PC-9 (cell line): ENCODE results near the gene C1orf52. TPM values are rescaled to one million over a fixed set of nuclear protein-coding genes. Genes with fewer than 3 reads are reported as not detected.

Experiments used
- BruUV-seq: library from RNA; stranded (reverse); fragments of 400-500 nt; replicated peaks from 2 replicates; lab custom pipeline; 2021; lab: Mats Ljungman, UMichigan
- CTCF ChIA-PET: fragments of 300-600 bp; sonication (Branson Sonifier 250); formaldehyde crosslinking; loops from one replicate; lab custom pipeline; 2022; ENCODE audit warnings: antibody characterized with exemption; lab: Charles Lee
- POLR2A ChIA-PET: fragments of 300-600 bp; sonication (Branson Sonifier 250); formaldehyde crosslinking; loops from one replicate; lab custom pipeline; 2022; ENCODE audit warnings: antibody characterized with exemption; ENCODE audit not compliant: unreplicated experiment; lab: Charles Lee
- DNase-seq, 2 experiments: peaks; one replicate each; pipeline versions ENCODE4 v3.0.0 to v3.0.0-alpha.2; 2015 to 2022; ENCODE audit warnings: mixed read lengths in 1 of 2
- H2AFZ ChIP-seq: fragments of 200-600 bp; sonication (generic); 2 replicates; pipeline ENCODE4 v1.8.1; 2017; ENCODE audit warnings: antibody characterized with exemption
- H3F3A ChIP-seq: fragments of 200-600 bp; sonication (generic); 2 replicates; pipeline ENCODE4 v1.8.1; 2017; ENCODE audit warnings: antibody characterized with exemption, mild to moderate bottlenecking, low read depth; ENCODE audit not compliant: insufficient read depth
- H3K27ac ChIP-seq: fragments of 200-600 bp; sonication (generic); 2 replicates; pipeline ENCODE4 v1.6.1; 2016; ENCODE audit warnings: mixed run types
- H3K27me3 ChIP-seq: fragments of 200-600 bp; sonication (generic); 2 replicates; pipeline ENCODE4 v1.6.1; 2016; ENCODE audit warnings: low read depth, mixed run types; ENCODE audit not compliant: insufficient read depth
- H3K36me3 ChIP-seq: fragments of 200-600 bp; sonication (generic); 2 replicates; pipeline ENCODE4 v1.6.1; 2016; ENCODE audit warnings: low read depth, mixed run types
- H3K4me1 ChIP-seq: fragments of 200-600 bp; sonication (generic); replicated peaks from 2 replicates; pipeline ENCODE4 v1.6.1; 2016; ENCODE audit warnings: mixed run types; ENCODE audit not compliant: insufficient read depth
- H3K4me2 ChIP-seq: fragments of 200-600 bp; sonication (generic); 2 replicates; pipeline ENCODE4 v1.6.1; 2017; ENCODE audit warnings: mixed run types
- H3K4me3 ChIP-seq: fragments of 200-600 bp; sonication (generic); 2 replicates; pipeline ENCODE4 v1.6.1; 2016; ENCODE audit warnings: mixed run types
- H3K79me2 ChIP-seq: fragments of 200-600 bp; sonication (generic); 2 replicates; pipeline ENCODE4 v1.6.1; 2017; ENCODE audit warnings: low read depth, mixed run types
- H3K9me2 ChIP-seq: fragments of 200-600 bp; sonication (generic); 2 replicates; pipeline ENCODE4 v1.8.1; 2017; ENCODE audit warnings: mild to moderate bottlenecking; ENCODE audit not compliant: insufficient read depth
- H3K9me3 ChIP-seq: fragments of 200-600 bp; sonication (generic); 2 replicates; pipeline ENCODE4 v1.8.1; 2016; ENCODE audit warnings: low read depth; ENCODE audit not compliant: insufficient read depth
- H4K20me1 ChIP-seq: fragments of 200-600 bp; sonication (generic); 2 replicates; pipeline ENCODE4 v1.8.1; 2017; ENCODE audit not compliant: insufficient read depth
- EZH2 ChIP-seq: fragments of 200-600 bp; sonication (generic); IDR thresholded peaks from 2 replicates; pipeline ENCODE4 v1.8.0; 2017; ENCODE audit warnings: antibody characterized with exemption, low read depth
- intact Hi-C: fragments of 100-400 bp; cut with micrococcal nuclease; formaldehyde crosslinking; loops from one replicate; pipeline ENCODE4 v1.10.0; 2022; ENCODE audit not compliant: unreplicated experiment
- total RNA-seq: library from RNA; stranded (reverse); gene quantifications from 2 replicates; pipeline ENCODE4 v1.2.3, GENCODE V29; 2021
- TF ChIP-seq, protein P1 (sequence below): fragments of 200-600 bp; sonication (generic); conservative IDR thresholded peaks from 2 replicates; pipeline ENCODE4 v1.6.1; 2017; ENCODE audit warnings: mixed run types, antibody characterized with exemption, mild to moderate bottlenecking, moderate library complexity

C1orf52 gene
- total RNA-seq, 1 experiment from 2014 or later = 20.7 TPM

DNA sequence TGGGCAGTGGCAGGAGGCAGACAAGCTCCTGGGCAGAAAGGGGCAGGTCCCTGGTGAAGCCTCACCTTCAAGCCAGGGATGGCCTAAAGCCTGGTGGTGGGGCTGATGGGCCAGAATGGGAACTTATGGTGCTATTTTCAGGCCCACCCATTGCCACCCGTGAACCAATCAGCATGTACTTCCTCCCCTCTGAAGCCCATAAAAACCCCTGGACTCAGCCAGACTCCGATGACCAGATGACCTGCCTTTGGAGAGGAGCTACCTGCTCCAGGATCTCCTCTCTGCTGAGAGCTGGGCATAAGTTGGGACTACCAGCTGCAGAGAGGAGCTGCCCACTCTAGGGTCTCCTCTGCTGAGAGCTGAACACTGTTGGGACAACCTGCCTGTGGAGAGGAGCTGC lies 24.7 kb upstream of the C1orf52 start:
- H3F3A ChIP-seq = peaks cover 16% of the 10 kb centered on the region
- H3K79me2 ChIP-seq = no peaks in the 10 kb centered on the region; the same call in 1 of the 2 replicates
- BruUV-seq = no TSS peak
- peaks cover 32% of the 10 kb centered on the region for H3K4me1 ChIP-seq
- H3K9me2 ChIP-seq = no peaks in the 10 kb centered on the region
- H3K9me3 ChIP-seq = peaks cover 4% of the 10 kb centered on the region
- no peaks in the 10 kb centered on the region for H4K20me1 ChIP-seq
- H3K27me3 ChIP-seq = no peaks in the 10 kb centered on the region
- DNase-seq = no peak
- H2AFZ ChIP-seq = no peak overlapping the region
- ChIA-PET CTCF (no interaction called here), POLR2A (no interaction called here)
- no peak overlapping the region for H3K4me3 ChIP-seq
- no peaks in the 10 kb centered on the region for H3K36me3 ChIP-seq
- intact Hi-C loops = no loop called here
- no peak overlapping the region for H3K4me2 ChIP-seq
- TF ChIP-seq, protein P1, sequence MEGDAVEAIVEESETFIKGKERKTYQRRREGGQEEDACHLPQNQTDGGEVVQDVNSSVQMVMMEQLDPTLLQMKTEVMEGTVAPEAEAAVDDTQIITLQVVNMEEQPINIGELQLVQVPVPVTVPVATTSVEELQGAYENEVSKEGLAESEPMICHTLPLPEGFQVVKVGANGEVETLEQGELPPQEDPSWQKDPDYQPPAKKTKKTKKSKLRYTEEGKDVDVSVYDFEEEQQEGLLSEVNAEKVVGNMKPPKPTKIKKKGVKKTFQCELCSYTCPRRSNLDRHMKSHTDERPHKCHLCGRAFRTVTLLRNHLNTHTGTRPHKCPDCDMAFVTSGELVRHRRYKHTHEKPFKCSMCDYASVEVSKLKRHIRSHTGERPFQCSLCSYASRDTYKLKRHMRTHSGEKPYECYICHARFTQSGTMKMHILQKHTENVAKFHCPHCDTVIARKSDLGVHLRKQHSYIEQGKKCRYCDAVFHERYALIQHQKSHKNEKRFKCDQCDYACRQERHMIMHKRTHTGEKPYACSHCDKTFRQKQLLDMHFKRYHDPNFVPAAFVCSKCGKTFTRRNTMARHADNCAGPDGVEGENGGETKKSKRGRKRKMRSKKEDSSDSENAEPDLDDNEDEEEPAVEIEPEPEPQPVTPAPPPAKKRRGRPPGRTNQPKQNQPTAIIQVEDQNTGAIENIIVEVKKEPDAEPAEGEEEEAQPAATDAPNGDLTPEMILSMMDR = no peak
- TF ChIP-seq EZH2 = no peak
- H3K27ac ChIP-seq = no peak overlapping the region

DNA sequence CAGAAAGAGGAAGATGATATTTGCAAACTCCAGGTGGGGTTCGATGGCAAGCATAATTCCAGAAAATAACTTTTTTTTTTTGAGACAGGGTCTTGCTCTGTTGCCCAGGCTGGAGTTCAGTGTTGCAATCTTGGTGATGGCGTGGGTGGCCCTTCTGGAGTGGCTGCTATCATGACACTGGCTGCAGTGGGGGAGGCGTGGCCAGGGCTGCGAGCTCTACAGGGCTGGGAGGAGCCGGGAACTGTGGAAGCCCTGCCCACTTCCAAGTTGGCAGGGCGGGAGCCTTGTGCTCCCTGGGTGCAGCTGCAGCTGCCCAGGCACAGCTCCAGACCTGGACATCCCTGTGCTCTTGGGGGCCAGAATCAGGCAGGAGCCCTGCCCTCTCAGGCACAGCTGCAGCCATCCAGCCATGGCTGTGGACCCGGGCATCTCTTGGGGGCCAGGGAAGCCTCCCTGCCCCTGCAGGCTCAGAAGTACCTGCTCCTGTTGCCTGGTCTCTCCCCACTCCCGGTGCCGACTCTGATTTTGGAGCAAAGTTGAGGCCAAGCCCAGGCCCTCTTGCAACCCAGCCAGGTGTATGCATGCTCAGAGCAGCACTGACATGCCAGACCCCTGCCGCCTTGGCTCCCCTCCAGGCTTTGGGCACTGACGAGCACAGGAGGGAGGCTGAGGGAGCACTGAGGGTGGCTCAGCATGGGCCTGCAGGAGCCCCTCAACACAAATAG lies 24.2 kb upstream of the C1orf52 start:
- peaks cover 32% of the 10 kb centered on the region for H3K4me1 ChIP-seq
- no peaks in the 10 kb centered on the region for H3K36me3 ChIP-seq
- ChIA-PET CTCF (no interaction called here), POLR2A (no interaction called here)
- no peaks in the 10 kb centered on the region for H3K27me3 ChIP-seq
- H3K9me3 ChIP-seq = peaks cover 4% of the 10 kb centered on the region
- no TSS peak for BruUV-seq
- H3K9me2 ChIP-seq = no peaks in the 10 kb centered on the region
- H2AFZ ChIP-seq = no peak overlapping the region
- no peak overlapping the region for H3K4me2 ChIP-seq
- DNase-seq = no peak
- TF ChIP-seq, protein P1 = no peak
- TF ChIP-seq EZH2 = no peak
- no peak overlapping the region for H3K27ac ChIP-seq
- intact Hi-C loops = no loop called here
- peaks cover 15% of the 10 kb centered on the region for H3F3A ChIP-seq
- H3K79me2 ChIP-seq = no peaks in the 10 kb centered on the region; the same call in 1 of the 2 replicates
- H4K20me1 ChIP-seq = no peaks in the 10 kb centered on the region
- H3K4me3 ChIP-seq = no peak overlapping the region

DNA sequence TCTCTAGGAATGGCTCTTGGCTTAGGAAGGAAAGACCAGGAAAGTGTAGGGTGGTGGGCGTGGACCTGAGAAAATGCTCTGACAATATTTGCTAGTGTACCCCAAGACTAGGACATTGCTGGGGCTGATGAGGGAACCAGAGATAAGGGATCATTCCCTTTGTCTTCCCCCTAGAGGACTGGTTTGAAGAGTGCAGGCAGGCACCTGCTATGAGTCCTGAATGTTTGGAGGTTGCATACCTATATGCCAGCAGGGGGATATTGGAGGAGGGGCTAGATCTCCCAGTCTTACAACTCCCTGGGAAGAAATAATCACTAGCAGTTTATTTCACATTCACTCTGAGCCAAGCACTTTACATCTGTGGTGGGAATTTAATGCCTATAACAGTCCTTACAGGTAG lies 23.0 kb upstream of the C1orf52 start:
- BruUV-seq = no TSS peak
- Histone ChIP-seq H3K4me3 (no peak overlapping the region), H3K4me1 (peaks cover 32% of the 10 kb centered on the region), H4K20me1 (no peaks in the 10 kb centered on the region), H3K27me3 (no peaks in the 10 kb centered on the region), H3F3A (peaks cover 15% of the 10 kb centered on the region), H3K4me2 (no peak overlapping the region), H3K27ac (no peak overlapping the region), H3K79me2 (peaks cover 3% of the 10 kb centered on the region; the same call in 1 of the 2 replicates), H3K36me3 (no peaks in the 10 kb centered on the region), H3K9me2 (no peaks in the 10 kb centered on the region), H2AFZ (no peak overlapping the region), H3K9me3 (peaks cover 4% of the 10 kb centered on the region)
- CTCF ChIA-PET = no interaction called here
- peak in 1 of 2 experiments; percentile 70 for DNase-seq
- intact Hi-C loops = no loop called here
- no peak for TF ChIP-seq EZH2
- TF ChIP-seq, protein P1 = peak; percentile 48; the same call in 1 of the 2 replicates
- POLR2A ChIA-PET = no interaction called here
